HCT116 (cell line): Measurements from ENCODE around the gene PLPP2.

ENCODE experiments used
- POLR2A ChIP-seq: IDR thresholded peaks from 2 replicates; pipeline ENCODE4 v1.7.0; 2011; ENCODE audit warnings: borderline replicate concordance; ENCODE audit not compliant: insufficient read depth, insufficient read length; ENCODE audit errors: extremely low read depth
- POLR2AphosphoS5 ChIP-seq: IDR thresholded peaks from 2 replicates; pipeline ENCODE4 v1.6.1; 2011; ENCODE audit warnings: mild to moderate bottlenecking, low read depth, low read length, moderate library complexity
- TF ChIP-seq, protein P1 (sequence below), 3 experiments: fragments of 200-600 bp in 1 of 3; sonication (generic) in 1 of 3; IDR thresholded peaks in 2 of 3; conservative IDR thresholded peaks in 1 of 3; 2 replicates each; pipeline ENCODE4 v1.5.1; 2012 to 2017; ENCODE audit warnings: low read depth in 2 of 3, low read length in 2 of 3, antibody characterized with exemption in 1 of 3, borderline replicate concordance in 1 of 3, control low read depth in 1 of 3, mild to moderate bottlenecking in 1 of 3, mixed read lengths in 1 of 3, mixed run types in 1 of 3, moderate library complexity in 1 of 3; ENCODE audit not compliant: insufficient read depth in 1 of 3

DNA sequence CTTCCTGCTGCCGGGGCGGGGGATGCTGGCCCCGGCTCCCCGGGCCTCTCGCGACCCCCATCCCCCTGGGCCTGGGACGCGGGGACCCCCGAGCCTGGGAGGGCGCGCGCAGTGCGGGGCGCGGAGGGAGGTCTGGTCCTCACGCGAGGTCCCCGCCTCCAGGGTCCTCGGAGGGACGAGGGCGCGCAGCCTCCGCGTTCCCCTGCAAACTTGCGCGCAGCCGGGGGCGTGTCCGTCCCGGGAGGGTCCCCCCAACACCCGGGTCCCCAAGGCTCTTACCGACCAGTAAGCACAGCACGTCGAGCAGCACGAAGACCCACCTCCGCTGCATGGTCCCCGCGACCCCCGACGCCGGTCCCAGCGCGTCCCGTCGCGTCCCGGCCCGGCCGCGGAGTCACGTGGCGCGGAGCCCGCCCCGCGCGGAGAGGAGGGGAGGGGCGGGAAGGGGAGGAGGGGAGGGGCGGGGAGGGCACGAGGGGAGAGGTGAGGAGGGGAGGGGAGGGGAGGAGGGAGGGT is at the start of gene PLPP2:
- TF ChIP-seq, protein P1, sequence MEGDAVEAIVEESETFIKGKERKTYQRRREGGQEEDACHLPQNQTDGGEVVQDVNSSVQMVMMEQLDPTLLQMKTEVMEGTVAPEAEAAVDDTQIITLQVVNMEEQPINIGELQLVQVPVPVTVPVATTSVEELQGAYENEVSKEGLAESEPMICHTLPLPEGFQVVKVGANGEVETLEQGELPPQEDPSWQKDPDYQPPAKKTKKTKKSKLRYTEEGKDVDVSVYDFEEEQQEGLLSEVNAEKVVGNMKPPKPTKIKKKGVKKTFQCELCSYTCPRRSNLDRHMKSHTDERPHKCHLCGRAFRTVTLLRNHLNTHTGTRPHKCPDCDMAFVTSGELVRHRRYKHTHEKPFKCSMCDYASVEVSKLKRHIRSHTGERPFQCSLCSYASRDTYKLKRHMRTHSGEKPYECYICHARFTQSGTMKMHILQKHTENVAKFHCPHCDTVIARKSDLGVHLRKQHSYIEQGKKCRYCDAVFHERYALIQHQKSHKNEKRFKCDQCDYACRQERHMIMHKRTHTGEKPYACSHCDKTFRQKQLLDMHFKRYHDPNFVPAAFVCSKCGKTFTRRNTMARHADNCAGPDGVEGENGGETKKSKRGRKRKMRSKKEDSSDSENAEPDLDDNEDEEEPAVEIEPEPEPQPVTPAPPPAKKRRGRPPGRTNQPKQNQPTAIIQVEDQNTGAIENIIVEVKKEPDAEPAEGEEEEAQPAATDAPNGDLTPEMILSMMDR (IDR thresholded peaks at IDR 0.05 in 2 of 3, conservative IDR thresholded peaks at IDR 0.05 in 1 of 3; ENCODE audit: borderline replicate concordance in 1 of 3, insufficient read depth in 1 of 3, low read depth in 2 of 3, low read length in 2 of 3), result no peak
- TF ChIP-seq POLR2A (no peak), POLR2AphosphoS5 (peak; percentile 36; the same call in 1 of the 2 replicates)
